ENCODE results near the gene IP6K1.

Gene IP6K1

DNA sequence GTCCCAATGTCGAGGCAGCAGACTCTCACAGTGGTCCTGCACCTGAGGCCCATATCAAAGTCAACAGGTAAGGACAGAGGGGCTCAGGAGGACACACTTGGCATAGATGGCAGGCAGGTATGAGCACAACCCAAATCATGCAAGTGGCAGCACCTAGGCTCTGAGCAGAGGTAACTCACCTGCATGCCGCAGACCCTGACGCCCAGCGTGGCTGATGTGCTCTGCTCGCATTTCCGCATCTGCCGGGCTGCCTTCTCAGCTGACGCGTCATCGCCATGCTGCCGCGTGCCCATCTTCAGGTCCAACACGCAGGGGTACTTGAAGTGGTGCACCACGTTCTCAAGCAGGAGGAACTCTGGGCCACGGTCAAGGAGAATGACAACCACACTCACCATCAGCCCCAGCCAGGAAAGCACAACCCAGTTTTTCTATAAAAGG is 58.4 kb downstream of the IP6K1 start:
- TF ChIP-seq, protein P1, sequence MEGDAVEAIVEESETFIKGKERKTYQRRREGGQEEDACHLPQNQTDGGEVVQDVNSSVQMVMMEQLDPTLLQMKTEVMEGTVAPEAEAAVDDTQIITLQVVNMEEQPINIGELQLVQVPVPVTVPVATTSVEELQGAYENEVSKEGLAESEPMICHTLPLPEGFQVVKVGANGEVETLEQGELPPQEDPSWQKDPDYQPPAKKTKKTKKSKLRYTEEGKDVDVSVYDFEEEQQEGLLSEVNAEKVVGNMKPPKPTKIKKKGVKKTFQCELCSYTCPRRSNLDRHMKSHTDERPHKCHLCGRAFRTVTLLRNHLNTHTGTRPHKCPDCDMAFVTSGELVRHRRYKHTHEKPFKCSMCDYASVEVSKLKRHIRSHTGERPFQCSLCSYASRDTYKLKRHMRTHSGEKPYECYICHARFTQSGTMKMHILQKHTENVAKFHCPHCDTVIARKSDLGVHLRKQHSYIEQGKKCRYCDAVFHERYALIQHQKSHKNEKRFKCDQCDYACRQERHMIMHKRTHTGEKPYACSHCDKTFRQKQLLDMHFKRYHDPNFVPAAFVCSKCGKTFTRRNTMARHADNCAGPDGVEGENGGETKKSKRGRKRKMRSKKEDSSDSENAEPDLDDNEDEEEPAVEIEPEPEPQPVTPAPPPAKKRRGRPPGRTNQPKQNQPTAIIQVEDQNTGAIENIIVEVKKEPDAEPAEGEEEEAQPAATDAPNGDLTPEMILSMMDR (conservative IDR thresholded peaks at IDR 0.05; ENCODE audit: low read depth, low read length) = no peak
- DNase-seq (ENCODE audit: low read depth) = no peak
- H3K4me3 ChIP-seq (ENCODE audit: low read length) = no peak overlapping the region

DNA sequence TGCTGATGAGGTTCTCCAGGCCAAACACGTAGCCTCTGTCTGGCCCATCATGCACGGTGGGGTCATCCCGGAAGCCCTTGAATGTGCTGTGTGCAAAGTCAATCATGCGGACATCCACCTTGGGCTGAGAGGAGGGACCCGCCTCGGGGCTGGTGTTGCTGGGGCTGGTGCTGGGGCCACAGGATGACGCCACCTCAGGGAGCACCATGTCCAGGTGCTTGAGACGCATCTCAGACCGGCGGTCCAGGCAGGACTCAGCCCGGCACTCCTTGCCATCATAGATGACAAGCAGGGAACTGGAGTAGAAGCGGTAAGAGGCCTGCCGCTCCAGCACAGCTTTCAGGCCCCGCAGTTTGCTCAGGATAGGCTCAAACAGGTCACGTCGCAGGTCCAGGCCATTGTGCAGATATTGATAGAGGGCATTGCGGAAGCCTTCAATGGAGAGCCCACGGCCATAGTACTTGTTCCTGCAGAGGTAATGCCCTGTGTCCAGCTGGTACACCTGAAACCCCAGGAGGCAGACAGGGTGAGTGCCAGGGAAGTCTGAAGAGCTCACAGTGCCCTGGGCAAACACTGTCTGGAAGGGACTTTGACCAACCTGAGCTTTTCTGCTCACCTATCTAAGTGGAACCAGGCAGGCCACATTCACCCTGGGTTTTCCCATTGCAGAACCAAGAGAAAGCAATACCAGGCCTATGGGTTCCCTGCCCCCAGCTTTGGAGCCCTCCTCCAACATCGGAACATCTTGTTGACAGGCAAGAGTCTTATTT is 59.0 kb downstream of the IP6K1 start:
- DNase-seq (ENCODE audit: low read depth) = no peak
- TF ChIP-seq, protein P1 (conservative IDR thresholded peaks at IDR 0.05; ENCODE audit: low read depth, low read length) = no peak
- H3K4me3 ChIP-seq (ENCODE audit: low read length) = no peak overlapping the region

DNA sequence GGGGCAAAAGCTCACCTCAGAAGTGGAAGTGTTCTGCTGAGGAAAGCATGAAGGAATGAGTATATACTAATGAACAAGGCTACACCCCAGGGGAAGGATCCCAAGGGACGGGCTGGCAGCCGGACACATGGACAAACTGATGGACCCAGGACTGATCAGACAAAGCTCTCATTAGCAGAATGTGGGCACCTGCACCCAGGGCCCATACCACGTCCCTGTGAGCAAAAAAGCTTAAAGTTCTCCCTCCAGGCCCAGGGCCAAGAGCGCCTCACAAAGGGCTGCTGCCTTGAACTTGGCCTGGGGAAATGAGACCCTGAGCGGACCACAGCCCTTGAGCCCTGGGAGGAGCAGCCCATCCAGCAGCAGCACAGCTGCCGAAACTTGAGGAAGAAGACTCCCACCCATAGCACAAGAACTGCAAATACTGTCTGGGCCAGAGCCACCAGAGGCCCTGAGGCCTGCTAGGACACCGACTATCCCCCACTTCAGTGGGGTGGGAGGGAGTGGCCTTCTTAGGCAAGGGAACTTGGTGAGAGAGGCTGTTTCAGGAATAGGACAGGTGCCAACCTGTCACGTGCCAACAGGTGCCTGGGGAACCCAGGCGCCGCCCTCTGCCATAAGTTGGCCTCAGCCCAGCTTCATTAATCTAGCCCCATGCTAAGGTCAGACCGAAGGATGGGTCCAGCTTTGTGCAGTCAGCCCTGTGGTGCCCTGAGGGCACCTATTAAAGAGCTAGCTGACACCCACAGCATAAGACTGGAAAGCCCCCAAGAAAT is 60.2 kb downstream of the IP6K1 start:
- TF ChIP-seq, protein P1 (conservative IDR thresholded peaks at IDR 0.05; ENCODE audit: low read depth, low read length) = no peak
- no peak for DNase-seq (ENCODE audit: low read depth)
- H3K4me3 ChIP-seq (ENCODE audit: low read length) = no peak overlapping the region

DNA sequence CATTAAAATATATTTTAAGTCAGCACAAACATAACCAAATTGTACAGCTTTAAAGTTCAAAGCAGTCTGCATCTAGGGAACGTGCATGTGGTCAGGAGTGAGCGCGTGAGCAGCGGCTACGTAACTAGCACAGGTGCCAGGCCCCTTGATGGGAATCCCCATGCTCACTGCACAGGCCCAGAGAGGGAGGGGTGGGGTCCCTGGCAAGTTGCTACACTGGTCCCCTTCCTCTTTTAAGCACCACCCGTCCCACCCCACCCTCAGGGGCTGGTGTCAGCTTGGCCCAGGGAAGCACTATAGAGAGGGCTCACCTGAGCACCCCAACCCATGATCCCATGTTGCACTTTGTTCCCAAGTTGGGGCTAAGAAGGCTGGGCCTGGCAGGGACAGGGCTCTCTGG is 61.8 kb downstream of the IP6K1 start:
- H3K4me3 ChIP-seq (ENCODE audit: low read length) = peak overlapping the region; percentile 62
- DNase-seq (ENCODE audit: low read depth) = no peak
- TF ChIP-seq, protein P1 (conservative IDR thresholded peaks at IDR 0.05; ENCODE audit: low read depth, low read length) = no peak

DNA sequence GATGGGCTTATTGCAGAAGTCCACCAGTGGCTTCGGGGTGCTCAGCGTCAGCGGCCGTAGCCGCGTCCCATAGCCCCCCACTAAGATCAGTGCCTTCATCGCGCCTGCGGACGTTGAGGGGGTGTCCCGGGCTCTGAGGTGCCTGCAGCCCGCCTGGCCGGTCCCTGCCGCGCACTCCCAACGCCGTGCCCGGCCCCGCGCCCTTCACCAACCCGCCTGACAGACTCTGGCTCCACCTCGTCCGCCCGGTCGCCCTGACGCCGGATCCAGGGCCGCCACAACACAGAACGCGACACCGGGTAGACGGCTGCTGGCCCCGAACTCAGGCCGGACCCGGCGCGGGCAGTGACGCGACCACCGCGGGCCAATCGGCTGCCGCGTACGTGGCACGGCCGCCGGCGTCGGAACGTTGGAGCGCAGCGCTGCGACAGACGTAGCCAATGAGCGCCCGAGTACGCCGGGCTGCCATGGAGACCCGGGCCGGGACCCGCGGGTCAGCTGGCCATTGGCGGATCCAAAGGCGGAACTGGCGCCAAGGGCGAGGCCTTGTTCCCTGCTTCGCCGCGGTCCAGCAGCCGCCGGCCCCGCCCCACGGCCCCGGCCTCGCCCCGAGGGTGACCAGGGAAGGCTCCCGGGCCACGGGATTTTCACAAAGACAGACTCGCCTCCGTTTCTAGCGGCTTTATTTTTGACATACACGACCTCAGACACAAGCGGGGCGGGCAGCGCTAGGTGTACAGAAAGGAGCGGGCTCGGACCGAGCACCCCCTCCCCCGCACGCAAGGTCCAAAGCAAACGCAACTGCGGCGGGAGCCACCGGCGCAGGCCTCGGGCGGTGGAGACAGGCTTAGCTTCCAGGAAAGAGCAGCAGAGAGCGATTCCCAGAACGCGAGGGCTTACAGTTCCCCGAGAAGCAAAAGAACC is 62.5 kb downstream of the IP6K1 start, which contains the start of gene GMPPB:
GMPPB (minus strand) TSS at position 324 of the 924 bp plus-strand sequence; CDS start at position 99, 225 bp downstream.
- H3K4me3 ChIP-seq (ENCODE audit: low read length) = peak within 1 kb of the TSS; percentile 98
- peak; percentile 88 for DNase-seq (ENCODE audit: low read depth)
- TF ChIP-seq, protein P1 (conservative IDR thresholded peaks at IDR 0.05; ENCODE audit: low read depth, low read length) = no peak

DNA sequence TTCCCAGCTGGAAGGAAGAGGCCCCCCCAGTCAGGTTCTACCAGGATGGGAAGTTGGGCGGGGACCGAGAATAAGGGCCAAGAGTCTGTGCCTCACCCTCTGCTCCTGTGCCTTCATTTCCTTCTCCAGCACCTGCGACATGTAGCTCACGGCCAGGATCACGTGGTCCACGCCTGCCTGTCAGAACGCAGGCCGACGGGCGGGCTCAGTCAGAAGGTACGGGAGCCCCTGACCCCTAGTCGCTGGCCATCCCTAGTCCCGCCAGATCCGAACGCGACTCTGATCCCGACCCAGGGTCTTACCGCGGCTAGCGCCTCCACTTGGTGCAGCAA is 63.1 kb downstream of the IP6K1 start:
- TF ChIP-seq, protein P1 (conservative IDR thresholded peaks at IDR 0.05; ENCODE audit: low read depth, low read length) = no peak
- DNase-seq (ENCODE audit: low read depth) = no peak
- peak overlapping the region; percentile 98 for H3K4me3 ChIP-seq (ENCODE audit: low read length)
